ENCODE measurements around the gene TAOK3. TPM values are rescaled to one million over a fixed set of nuclear protein-coding genes. Genes with fewer than 3 reads are reported as not detected.
A peak's percentile ranks its signal among the peaks of the same experiment; 100 is the strongest.

The TAOK3 gene
- total RNA-seq, 1 experiment from 2014 or later = 3.5 TPM

DNA sequence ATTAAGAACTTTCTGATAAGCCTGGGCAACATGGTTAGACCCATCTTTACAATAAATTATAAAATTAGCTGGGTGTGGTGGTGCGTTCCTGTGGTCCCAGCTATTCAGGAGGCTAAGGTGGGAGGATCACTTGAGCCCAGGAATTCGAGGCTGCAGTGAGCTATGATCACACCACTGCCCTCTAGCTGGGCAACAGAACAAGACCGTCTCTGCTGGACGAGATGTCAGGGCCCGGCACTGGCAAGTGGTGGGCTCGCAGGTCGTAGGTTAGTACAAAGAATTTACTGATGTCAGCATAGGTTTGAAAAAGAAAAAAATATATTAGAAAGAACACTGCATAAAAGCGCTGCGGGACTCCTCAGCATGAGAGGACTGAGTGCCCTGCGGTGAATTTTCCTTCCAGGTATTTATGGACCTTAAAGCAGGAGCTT lies 253.2 kb downstream of the TAOK3 start:
- H3K27me3 ChIP-seq (ENCODE audit: control insufficient read depth, insufficient read depth, low read length) = no peaks in the 10 kb centered on the region
- peak; percentile 60 for DNase-seq
- H3K36me3 ChIP-seq (replicated peaks; ENCODE audit: control insufficient read depth, insufficient read depth, low read length) = no peaks in the 10 kb centered on the region
- no peak overlapping the region for H3K4me3 ChIP-seq (ENCODE audit: insufficient read depth, low read depth, low read length)

DNA sequence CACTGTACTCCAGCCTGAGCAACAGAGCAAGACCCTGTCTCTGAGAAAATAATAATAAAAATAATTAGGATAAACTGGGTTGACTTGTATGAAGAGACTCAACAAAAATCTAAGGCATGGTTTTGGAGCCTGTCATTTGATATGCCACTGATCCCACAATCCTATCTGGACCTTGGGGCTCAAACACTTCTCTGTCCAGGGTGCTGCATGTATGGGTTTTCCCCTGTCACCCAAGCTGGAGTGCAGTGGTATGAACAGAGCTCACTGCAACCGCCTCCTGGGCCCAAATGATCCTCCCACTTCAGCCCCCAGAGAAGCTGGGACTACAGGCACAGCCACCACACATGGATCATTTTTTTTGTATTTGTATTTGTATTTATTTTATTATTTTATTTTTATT lies 263.6 kb downstream of the TAOK3 start:
- no peaks in the 10 kb centered on the region for H3K27me3 ChIP-seq (ENCODE audit: control insufficient read depth, insufficient read depth, low read length)

GRCh38 chr12:118107694-118108093 lies 265.0 kb downstream of the TAOK3 start:
- no peak for DNase-seq
- H3K4me3 ChIP-seq (ENCODE audit: insufficient read depth, low read depth, low read length) = no peak overlapping the region
- no peaks in the 10 kb centered on the region for H3K27me3 ChIP-seq (ENCODE audit: control insufficient read depth, insufficient read depth, low read length)
- no peaks in the 10 kb centered on the region for H3K36me3 ChIP-seq (replicated peaks; ENCODE audit: control insufficient read depth, insufficient read depth, low read length)

More for the DNA sequence above, 263.6 kb downstream of the TAOK3 start:
- Histone ChIP-seq H3K4me3 (ENCODE audit: insufficient read depth, low read depth, low read length) (no peak overlapping the region), H3K36me3 (replicated peaks; ENCODE audit: control insufficient read depth, insufficient read depth, low read length) (no peaks in the 10 kb centered on the region)
- DNase-seq = no peak

DNA sequence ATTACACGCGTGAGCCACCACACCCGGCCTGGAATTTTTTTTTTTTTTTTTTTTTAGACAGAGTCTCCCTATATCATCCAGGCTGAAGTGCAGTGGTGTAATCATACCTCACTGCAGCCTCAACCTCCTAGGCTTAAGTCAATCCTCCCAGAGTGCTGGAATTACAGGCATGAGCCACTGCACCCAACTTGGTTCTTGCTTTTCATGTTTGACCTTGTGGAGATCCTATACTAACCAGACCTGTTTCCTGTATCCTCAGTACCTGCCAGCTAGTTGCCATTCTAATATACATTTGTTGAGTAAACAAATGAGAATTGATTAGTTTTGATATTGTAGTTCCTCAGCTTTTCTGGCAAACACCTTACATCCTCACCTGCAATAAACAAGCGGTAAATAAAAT lies 265.7 kb downstream of the TAOK3 start:
- DNase-seq = no peak
- Histone ChIP-seq H3K4me3 (ENCODE audit: insufficient read depth, low read depth, low read length) (no peak overlapping the region), H3K27me3 (ENCODE audit: control insufficient read depth, insufficient read depth, low read length) (no peaks in the 10 kb centered on the region), H3K36me3 (replicated peaks; ENCODE audit: control insufficient read depth, insufficient read depth, low read length) (no peaks in the 10 kb centered on the region; the same call in 1 of the 2 replicates)

- peak; percentile 94 for DNase-seq
Observed at GRCh38 chr12:118103601-118104382, 268.9 kb downstream of the TAOK3 start, which contains the start of gene VSIG10. VSIG10 (minus strand) TSS chr12:118104011; CDS start chr12:118103671, 340 bp downstream.

GRCh38 chr12:118103201-118103600 lies 269.5 kb downstream of the TAOK3 start:
- H3K27me3 ChIP-seq (ENCODE audit: control insufficient read depth, insufficient read depth, low read length) = no peaks in the 10 kb centered on the region
- peaks cover 1% of the 10 kb centered on the region for H3K36me3 ChIP-seq (replicated peaks; ENCODE audit: control insufficient read depth, insufficient read depth, low read length)
- DNase-seq = no peak
- peak overlapping the region; percentile 96 for H3K4me3 ChIP-seq (ENCODE audit: insufficient read depth, low read depth, low read length)

More at GRCh38 chr12:118103601-118104382, 268.9 kb downstream of the TAOK3 start, which contains the start of gene VSIG10:
- no peaks in the 10 kb centered on the region for H3K27me3 ChIP-seq (ENCODE audit: control insufficient read depth, insufficient read depth, low read length)
- peak within 1 kb of the TSS; percentile 96 for H3K4me3 ChIP-seq (ENCODE audit: insufficient read depth, low read depth, low read length)
- peaks cover 1% of the 10 kb centered on the region for H3K36me3 ChIP-seq (replicated peaks; ENCODE audit: control insufficient read depth, insufficient read depth, low read length)

DNA sequence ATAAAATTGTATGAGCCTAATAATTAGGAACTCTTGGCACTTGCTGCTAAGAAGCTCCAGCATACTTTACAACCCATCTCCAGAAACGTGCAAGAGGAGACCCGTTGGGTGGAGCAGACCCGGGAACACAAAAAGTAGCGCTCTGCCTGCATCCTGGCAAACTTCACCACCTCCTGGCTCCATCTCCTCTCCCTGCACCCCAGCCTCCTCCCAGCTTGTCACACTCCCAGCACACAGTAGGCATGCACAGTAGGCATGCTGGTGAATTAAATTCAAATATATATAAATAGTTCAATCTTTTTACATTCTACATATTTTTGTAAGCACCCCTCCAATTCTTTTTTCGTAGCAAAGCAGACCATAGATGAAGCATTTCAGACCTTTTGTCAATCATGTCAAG lies 270.1 kb downstream of the TAOK3 start:
- Histone ChIP-seq H3K36me3 (replicated peaks; ENCODE audit: control insufficient read depth, insufficient read depth, low read length) (peaks cover 1% of the 10 kb centered on the region), H3K27me3 (ENCODE audit: control insufficient read depth, insufficient read depth, low read length) (no peaks in the 10 kb centered on the region), H3K4me3 (ENCODE audit: insufficient read depth, low read depth, low read length) (peak overlapping the region; percentile 96)
- DNase-seq = peak; percentile 65

- Histone ChIP-seq H3K36me3 (replicated peaks; ENCODE audit: control insufficient read depth, insufficient read depth, low read length) (peaks cover 1% of the 10 kb centered on the region), H3K4me3 (ENCODE audit: insufficient read depth, low read depth, low read length) (peak overlapping the region; percentile 96; the same call in 1 of the 2 replicates), H3K27me3 (ENCODE audit: control insufficient read depth, insufficient read depth, low read length) (no peaks in the 10 kb centered on the region)
- DNase-seq = peak; percentile 61
Observed at GRCh38 chr12:118102070-118102469, 270.6 kb downstream of the TAOK3 start.

DNA sequence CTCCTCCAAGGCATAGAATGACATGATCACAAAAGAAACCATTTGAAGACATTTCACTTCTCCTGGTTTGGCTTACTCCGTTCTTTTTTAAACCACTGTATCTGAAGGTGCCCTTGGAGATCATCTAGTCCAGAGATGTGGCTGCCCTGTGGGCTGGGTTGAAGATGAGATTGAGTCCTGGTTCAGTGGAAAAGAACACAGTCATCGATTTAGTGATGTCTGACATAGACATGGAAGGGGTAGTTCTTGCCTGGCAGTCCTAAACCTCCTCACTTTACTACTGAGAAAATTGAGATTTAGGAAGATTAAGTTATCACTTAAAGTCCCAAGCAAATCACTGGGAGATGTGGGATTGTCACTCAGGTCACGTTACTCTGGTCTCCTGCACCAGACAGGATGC lies 271.7 kb downstream of the TAOK3 start:
- no peak for DNase-seq
- Histone ChIP-seq H3K4me3 (ENCODE audit: insufficient read depth, low read depth, low read length) (no peak overlapping the region), H3K27me3 (ENCODE audit: control insufficient read depth, insufficient read depth, low read length) (no peaks in the 10 kb centered on the region), H3K36me3 (replicated peaks; ENCODE audit: control insufficient read depth, insufficient read depth, low read length) (peaks cover 1% of the 10 kb centered on the region)

Other genes with a start within 250 kb of the TAOK3 start
- gene PEBP1, start 236.8 kb downstream of the TAOK3 start, total RNA-seq (2014; rRNA removed; shearing (Covaris generic)) = 338 and 372 TPM in 2 replicates
- 33.9 and 42.4 TPM in 2 replicates for gene SUDS3, start 3.6 kb upstream of the TAOK3 start, total RNA-seq (2014; rRNA removed; shearing (Covaris generic))